Stimulated activated CD8-positive, alpha-beta memory T cell treated with anti-CD3 and anti-CD28 coated beads, Interleukin-7, amount 100 ng/mL, for 1 hour (primary cell): ENCODE measurements around the gene AIFM3.
A peak's percentile ranks its signal among the peaks of the same experiment; 100 is the strongest.
"Not testable (repeated sequence)": the region's sequence is repeated elsewhere in the genome, so short reads cannot be mapped to it uniquely, and the experiment has no call there.

Experiments
- DNase-seq, 2 donors: peaks; one replicate each; pipeline ENCODE4 v3.0.0-alpha.2; 2020; ENCODE audit warnings: low read depth in 2 of 2

AIFM3 gene

GRCh38 chr22:21003782-21004181 lies 36.7 kb downstream of the AIFM3 start:
- DNase-seq: no peak

- not testable (repeated sequence) for DNase-seq
These were observed 42.2 kb downstream of the AIFM3 start for GRCh38 chr22:21009208-21009607.

- DNase-seq: no peak
These were observed 42.8 kb downstream of the AIFM3 start for GRCh38 chr22:21009638-21010425.

- DNase-seq: no peak
These were observed 43.5 kb downstream of the AIFM3 start for GRCh38 chr22:21010426-21011113.

- no peak for DNase-seq
These were observed 45.7 kb downstream of the AIFM3 start for GRCh38 chr22:21012446-21013407.

- no peak for DNase-seq
These were observed 46.7 kb downstream of the AIFM3 start for GRCh38 chr22:21013657-21014201.

- peak; percentile 54 to 72 for DNase-seq
These were observed 47.2 kb downstream of the AIFM3 start for GRCh38 chr22:21014202-21014725.

- no peak for DNase-seq
These were observed 47.8 kb downstream of the AIFM3 start, which contains the start of gene P2RX6 for GRCh38 chr22:21014726-21015465. Gene P2RX6, plus strand, starts transcription at chr22:21015165. Its CDS starts 10 bp downstream, at chr22:21015175.

GRCh38 chr22:21015466-21016006 lies 48.5 kb downstream of the AIFM3 start:
- DNase-seq: no peak

GRCh38 chr22:21016644-21017420 lies 49.8 kb downstream of the AIFM3 start:
- DNase-seq: no peak

- DNase-seq: no peak
These were observed 51.3 kb downstream of the AIFM3 start for GRCh38 chr22:21018314-21018713.

GRCh38 chr22:21020802-21021429 lies 53.9 kb downstream of the AIFM3 start:
- no peak for DNase-seq

- DNase-seq: no peak
These were observed 55.5 kb downstream of the AIFM3 start for GRCh38 chr22:21022507-21022906.

GRCh38 chr22:21022955-21023614 lies 56.0 kb downstream of the AIFM3 start:
- DNase-seq: no peak

- DNase-seq: no peak
These were observed 58.2 kb downstream of the AIFM3 start for GRCh38 chr22:21025266-21025665.

GRCh38 chr22:21025763-21026755 lies 59.0 kb downstream of the AIFM3 start:
- DNase-seq: no peak
